OCI-M2 (cell line): Measurements from ENCODE around the gene XRCC4.

Source experiments
- DNase-seq: peaks from one replicate; lab custom pipeline; 2025; ENCODE audit not compliant: unreplicated experiment; lab: John Stamatoyannopoulos, UW

XRCC4 gene

GRCh38 chr5:83069096-83069799 lies 8.1 kb upstream of the XRCC4 start:
- DNase-seq, result no peak

GRCh38 chr5:83071286-83072051 lies 5.9 kb upstream of the XRCC4 start:
- DNase-seq, result no peak

- DNase-seq, result no peak
Measured at GRCh38 chr5:83072966-83073365, 4.4 kb upstream of the XRCC4 start.

DNA sequence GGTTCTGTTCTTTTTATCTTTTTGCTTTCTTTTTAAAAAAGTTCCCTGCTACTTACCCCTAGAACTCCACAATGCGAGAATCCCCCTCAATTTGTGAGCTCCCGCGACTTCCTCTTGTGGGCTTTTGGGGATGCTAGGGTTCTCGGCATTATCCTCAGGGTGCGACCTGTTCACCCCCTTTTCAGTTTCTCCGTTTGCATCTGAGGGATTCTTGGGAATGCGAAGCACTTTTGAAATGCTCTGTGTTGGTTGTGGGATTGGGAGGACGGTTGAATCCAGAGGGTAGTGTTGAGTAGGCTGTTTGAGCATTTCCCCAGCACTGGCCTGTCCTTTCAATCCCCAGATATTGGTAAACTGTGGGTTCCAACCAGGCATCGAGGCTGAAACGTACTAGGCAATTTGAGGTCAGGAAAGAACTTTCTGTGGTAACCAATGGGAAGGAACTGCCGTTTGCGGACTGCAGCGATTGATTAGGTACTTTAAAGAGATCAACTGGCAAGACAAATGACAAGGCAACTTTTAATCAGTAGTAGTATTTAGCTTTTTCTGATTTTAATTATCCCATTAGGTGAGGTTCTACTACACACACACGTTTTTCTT lies 415 bp downstream of the XRCC4 start:
- DNase-seq, result no peak

DNA sequence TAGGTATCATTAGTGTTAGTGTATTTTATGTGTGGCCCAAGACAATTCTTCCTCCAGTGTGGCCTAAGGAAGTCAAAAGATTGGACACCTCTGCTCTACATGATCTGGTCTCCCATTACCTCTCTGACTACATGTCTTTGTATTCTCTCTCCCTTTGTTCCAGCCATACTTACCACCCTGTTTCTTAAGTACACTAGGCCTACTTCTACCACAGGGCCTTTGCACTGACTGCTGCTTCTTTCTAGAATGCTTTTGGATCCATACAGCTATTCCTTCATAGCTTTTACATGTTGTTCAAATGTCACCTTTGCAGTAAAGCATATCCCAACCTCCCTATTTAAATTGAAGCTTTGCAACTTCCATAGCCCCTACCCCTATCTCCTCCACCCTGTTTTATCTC lies 5.4 kb downstream of the XRCC4 start:
- DNase-seq, result no peak

- no peak for DNase-seq
Measured at GRCh38 chr5:83084336-83084735, 7.0 kb downstream of the XRCC4 start.

DNA sequence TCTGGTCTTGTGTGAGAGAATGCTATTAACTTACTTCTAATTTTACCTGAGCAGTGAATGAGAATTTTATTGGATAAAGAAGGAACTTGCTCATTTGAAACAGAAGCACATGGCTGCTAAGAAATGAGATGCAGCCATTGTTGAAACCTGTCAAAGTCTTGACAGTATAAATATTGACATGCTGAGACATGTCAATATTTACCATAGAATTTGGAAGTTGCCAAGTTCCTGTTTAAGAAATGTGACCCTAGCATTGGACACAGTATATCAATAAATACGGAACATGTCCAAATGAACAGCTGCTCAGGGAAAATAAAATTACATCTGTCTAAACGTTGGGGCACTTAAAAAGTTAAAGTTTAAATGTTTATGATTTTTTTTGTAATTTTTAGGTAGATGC lies 7.8 kb downstream of the XRCC4 start:
- DNase-seq, result no peak

DNA sequence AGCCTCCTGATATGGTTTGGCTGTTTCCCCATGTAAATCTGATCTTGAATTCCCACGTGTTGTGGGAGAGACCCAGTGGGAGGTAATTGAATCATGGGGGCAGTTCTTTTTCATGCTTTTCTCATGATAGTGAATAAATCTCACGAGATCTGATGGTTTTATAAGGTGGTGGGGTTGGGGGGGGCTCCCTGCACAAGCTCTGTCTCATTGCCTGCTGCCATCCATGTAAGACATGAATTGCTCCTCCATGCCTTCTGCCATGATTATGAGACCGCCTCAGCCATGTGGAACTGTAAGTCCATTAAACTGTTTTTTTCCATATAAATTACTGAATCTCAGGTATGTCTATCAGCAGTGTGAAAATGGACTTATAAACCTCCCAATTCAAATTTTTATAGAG lies 12.8 kb downstream of the XRCC4 start:
- no peak for DNase-seq

- DNase-seq, result no peak
Measured at GRCh38 chr5:83092619-83093018, 15.3 kb downstream of the XRCC4 start.

DNA sequence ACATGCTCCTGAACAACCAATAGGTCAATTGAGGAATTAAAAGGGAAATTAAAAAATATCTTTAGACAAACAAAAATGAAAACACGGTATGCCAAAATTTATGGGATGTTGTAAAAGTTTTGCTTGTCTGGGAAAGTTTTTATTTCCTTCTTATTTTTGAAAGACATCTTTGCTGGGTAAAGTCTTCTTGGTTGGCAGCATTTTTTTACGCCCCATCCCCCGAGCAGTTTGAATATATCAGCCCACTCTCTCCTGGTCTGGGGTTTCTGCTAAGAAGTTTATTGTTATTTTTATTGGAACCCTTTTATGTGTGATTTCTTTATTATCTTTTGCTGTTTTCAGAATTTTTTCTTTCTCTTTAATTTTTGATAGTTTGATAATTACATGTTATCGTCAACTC lies 16.3 kb downstream of the XRCC4 start:
- no peak for DNase-seq

GRCh38 chr5:83095163-83095956 lies 18.0 kb downstream of the XRCC4 start:
- DNase-seq, result no peak

DNA sequence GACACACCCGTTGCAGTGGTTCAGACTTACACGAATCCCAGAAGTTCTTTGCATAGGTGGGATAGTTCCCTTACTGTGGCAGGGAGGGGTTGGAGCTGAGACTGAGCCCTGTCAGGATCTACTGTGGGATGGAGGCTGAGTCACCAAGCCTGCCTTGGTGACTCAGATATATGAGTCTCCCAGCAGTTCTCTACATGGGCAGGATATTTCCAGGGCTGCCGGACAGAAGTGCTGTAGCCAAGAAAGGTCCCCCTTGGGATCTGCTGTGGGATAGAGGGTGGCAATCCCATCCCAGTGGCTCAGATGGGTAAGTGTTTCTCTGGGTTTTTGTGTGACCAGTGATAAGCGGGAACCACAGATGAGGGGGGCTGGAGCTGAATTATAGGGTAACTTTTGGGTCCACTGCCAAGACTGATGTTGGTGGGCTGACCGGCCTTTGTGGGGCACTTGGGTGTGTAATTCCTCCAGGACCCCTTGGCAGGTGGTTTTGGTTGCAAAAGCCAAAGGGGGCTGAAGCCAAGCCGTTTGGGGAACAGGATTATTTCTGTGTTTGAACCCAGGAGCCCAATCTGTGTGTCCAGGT lies 18.7 kb downstream of the XRCC4 start:
- DNase-seq, result no peak

- no peak for DNase-seq
Measured at GRCh38 chr5:83096660-83097339, 19.5 kb downstream of the XRCC4 start.

DNA sequence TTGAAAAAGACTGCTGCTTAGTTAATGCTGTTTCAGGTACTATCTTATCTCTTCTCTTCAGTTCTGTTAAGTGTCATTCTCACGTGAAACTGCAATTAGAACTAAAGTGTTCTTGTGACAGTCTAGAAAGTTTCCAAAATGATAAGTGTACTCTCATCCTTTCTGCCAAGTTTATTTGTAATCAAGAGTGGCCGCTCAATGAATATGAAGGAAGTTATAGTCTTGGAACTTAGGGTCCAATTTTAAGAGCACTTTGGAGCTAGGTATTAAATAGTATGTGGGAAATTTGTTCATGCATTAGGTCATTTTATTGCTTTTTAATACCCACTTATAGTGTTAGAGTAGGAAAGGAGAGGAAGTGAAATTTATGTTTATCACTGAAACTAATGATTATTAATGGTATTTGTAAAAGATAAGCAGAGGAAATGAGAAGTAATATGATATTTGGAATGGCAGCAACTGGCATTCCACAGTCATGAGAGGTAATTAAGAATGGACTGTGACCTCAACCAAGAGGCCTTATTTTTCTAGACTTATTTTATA lies 20.4 kb downstream of the XRCC4 start:
- DNase-seq, result no peak

GRCh38 chr5:83099001-83099400 lies 21.7 kb downstream of the XRCC4 start:
- DNase-seq, result no peak

DNA sequence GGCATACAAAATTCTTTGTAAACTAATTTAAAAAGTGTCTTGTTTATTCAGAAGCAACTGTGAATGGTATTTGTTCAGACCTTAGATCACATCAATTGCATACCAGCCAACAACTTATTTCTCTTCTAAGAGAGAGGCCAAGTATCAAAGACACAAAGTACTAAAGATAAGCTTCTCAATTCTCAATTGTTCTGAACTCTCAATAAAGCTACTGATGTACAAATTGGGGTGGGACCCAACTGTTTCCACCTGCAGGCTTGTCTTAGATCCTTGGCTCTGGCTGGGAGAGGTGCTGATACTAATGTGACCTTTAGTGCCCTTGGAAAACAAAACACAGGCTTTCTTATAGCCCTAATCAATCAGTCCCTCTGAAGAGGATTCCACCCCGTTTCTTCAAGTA lies 22.1 kb downstream of the XRCC4 start:
- no peak for DNase-seq

DNA sequence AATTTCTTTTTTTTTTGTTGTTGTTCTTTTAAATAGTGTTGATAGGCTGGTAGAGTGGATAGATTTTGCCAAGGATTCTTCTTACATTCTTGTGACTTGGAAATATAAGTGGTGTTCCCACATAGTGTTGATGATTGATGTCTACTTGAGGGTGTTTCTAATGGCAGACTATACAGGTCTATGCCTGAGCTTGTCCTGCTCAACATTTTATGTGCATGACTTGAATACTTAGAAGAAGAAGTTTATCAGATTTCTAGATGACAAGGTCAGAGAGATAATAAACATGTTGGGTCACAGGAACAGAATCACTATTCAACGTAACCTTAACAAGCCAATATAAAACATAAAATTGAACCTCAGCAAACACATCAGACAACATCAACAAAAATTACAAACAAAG lies 24.2 kb downstream of the XRCC4 start:
- DNase-seq, result no peak

GRCh38 chr5:83102364-83102980 lies 25.1 kb downstream of the XRCC4 start:
- DNase-seq, result no peak

DNA sequence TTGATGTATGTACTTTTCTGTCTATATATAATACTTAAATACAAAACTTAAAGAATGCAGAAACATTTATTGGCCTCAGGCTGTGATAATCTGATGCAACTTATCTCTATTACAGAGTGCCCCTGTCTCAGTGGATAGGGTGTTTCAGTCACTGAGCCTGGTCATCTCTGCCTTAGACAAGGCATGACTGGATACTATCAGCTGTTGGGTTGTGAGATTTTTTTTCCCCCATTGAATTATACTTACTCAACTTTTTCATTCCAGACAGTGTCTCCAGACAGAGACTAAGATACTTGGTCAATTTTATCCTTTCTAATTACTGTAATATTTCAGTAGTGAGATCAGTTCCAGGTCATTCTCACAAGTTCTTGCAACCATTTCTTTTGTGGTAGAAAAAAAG lies 26.7 kb downstream of the XRCC4 start:
- DNase-seq, result no peak
